NAMALWA (cell line): ENCODE measurements around the gene LMBR1.
A peak's percentile ranks its signal among the peaks of the same experiment; 100 is the strongest.

Experiments
- DNase-seq: peaks from one replicate; pipeline ENCODE4 v3.0.0-alpha.2; 2015; ENCODE audit warnings: low spot score

LMBR1 gene

DNA sequence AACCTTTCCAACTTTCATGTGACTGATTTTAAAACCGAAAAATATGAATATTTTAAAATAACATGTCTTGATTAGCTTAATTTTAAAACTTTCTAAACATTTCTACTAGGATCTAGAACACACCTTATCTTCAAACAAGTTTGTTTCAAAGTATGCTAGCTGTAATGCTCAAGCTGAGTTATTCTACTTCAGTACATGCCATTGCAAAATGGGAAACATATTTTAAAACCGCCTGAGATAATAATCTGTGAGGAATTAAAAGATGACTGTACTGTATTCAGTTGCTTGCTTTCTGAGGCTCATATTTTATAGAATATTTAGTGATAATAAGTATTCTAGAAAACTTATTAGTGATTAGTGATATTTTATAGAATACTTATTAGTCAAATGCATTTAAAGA lies 99.6 kb downstream of the LMBR1 start:
- DNase-seq, result no peak

DNA sequence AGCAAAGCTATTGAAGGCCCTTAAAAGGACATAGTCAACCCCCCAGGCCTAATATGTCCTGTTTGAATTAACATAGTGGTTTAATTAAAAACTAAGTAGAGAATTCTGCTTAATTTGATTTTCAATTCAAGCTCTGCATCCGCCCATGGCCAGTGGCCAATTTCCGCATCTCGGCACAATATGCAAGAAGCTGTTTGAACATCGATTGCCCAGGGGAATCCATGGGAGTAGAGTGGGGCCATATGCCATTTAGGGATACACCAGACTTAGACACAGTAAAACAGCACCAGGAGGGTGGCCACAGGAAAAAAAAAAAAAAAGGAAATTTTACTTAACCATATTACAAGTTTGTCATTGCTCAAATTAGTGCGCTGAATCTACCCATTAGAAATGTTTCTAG lies 100.4 kb downstream of the LMBR1 start:
- DNase-seq, result no peak

DNA sequence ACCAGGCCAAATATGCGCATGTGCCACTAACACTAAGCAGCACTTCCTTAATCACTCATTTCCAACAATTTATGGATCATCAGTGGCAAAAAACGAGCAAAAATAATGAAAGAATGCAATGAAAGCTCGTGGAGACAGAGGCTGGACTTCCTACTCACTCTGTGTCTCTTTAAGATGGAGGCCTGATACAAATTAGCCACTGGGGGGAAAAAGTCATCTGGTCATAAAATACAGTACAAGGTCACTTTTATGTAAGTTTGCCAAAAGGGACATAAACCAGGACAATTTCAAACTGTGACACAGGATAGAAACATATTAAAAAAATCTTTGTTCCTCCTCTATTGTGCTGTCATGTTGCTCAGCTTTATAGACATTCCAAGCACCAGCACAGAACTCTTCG lies 101.7 kb downstream of the LMBR1 start:
- no peak for DNase-seq

DNA sequence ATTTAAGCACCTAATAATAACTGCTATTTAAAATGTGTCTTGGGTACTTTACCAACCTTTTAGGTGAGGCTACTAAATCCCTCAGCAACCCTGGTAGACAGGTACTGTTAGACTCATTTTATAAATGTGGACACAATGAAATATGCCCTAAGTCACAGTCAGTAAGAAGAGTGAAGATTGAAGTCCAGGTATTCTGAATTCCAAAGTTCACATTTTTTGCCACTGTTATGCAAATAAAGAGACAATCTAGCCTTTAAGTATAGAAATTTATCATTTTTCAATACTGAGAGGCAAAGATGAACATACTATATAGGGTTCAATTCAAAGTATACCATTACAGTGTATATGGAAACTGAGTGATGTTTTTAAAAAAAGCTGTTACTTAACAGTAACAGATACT lies 102.7 kb downstream of the LMBR1 start:
- no peak for DNase-seq

DNA sequence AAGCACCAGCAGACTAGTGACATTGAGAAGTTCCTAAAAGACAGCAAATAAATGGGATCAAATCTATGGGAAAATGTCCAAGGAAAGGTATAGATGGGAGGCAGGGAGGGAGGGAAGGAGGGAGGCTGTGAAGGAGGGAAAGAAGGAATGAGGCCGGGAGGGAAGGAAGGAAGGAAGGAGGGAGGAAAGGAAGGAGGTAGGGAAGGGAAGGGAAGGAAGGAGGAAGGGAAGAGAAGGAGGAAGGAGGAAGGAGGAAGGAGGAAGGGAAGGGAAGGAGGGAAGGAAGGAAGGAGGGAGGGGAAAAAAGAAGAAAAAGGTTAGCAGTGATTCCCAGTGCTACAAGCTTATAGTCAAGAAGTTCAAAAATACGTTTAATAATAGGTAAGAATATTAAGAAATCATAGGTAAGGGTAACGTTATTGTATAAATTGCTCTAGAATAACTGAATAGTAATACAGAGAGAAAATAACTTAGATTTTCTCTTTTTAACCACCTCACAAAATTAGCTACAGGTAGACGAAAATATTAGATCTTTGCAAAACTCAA lies 106.9 kb downstream of the LMBR1 start:
- no peak for DNase-seq

DNA sequence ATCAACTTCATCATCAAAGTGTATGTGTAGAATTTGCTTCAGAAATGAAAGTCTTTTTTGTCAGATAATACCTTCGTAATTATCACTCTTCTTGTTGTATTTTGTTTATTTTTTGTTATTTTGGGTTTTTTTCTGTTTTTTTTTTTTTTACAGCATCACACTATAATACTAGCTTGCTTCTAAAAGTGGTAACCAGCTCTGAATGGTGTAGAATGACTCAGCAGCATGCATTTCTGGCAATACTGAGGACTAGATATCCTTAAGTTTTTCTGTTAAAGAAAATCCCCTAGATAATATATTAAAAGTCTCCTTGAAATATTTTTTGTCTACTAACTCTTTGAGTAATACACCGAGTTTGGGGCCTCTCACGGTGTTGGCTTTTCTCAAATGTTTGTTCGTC lies 109.1 kb downstream of the LMBR1 start:
- DNase-seq, result no peak

DNA sequence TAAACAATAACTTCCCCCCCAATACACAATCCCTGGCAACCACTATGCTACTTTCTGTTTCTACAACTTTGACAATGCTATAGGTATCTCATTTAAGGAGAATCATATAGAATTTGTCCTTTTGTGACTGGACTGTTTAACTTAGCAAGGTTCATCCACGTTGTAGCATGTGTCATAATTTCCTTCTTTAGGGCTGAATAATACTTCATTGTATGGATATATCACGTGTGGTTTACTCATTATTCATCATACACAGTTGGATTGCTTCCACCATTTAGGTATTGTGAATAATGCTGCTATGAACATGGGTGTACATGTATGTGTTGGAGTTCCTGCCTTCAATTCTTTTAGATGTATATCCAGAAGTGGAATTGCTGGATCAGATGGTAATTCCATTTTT lies 111.0 kb downstream of the LMBR1 start:
- no peak for DNase-seq

DNA sequence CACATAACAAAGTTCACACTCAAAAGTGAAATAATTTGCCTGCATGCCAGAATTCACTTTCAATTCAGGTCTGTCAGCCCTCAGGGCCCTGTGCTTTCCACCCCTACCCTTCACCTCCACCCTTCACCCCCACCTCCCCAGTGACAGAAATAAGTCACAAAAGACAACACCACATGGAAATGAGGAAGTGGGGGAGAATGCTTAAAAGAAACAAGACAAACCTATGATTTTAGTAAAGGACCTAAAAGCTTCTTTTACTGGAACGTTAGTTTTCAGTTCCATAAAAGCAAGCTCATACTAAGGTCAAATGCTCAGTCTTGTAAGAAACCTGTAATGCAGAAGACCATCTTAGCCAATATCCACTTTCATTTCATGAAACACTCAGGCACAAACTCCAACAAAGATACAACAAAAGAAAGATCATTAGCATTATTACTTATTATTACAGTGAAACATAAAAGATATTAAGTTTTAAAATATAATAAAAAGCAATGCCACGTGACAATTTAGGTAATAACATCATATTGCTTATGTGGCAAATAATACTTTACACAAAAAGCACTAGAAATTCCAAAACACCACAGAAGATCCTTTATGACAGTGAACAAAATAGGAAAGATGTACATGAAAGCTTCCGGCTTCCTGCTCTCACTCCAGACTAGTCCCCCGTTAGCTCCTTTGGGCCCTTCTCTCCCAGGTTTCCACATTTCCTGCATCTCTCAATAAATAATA lies 112.1 kb downstream of the LMBR1 start:
- DNase-seq, result peak; percentile 66

DNA sequence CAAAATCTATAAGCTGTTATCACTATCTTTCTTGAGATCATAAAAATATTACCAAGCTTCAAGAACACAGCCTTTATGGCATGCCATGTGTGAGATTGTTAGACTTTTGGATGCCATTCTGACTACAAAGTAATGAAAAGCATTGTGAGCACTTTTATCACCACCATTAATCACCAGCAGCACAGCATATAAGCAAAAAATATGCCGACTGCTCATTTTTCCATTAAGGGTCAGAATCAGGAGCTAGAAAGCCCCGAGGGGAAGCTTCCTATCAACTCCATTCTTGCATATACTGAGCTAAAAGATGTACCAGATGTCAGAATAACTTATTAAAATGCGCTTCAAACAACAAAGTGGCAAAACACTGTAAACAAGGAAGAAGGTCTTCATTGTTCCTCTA lies 114.3 kb downstream of the LMBR1 start:
- no peak for DNase-seq

DNA sequence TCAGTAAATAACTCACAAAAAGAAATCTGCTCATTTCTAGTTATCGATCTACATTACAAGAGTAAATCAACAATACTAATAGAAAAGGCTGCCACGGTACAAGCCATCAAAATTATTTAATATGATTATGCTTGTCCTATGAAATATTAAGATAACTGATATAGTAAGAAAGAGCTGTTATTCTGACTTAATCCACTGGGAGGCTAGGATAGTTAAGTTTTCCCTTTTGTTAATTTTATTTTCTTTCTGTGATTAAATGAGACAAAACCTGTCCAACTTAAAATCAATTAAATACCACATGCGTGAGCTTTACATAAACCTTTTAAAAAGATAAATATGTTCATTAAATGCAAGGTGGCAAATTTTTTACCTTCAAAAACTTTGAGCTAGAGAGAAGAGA lies 114.8 kb downstream of the LMBR1 start:
- DNase-seq, result no peak

DNA sequence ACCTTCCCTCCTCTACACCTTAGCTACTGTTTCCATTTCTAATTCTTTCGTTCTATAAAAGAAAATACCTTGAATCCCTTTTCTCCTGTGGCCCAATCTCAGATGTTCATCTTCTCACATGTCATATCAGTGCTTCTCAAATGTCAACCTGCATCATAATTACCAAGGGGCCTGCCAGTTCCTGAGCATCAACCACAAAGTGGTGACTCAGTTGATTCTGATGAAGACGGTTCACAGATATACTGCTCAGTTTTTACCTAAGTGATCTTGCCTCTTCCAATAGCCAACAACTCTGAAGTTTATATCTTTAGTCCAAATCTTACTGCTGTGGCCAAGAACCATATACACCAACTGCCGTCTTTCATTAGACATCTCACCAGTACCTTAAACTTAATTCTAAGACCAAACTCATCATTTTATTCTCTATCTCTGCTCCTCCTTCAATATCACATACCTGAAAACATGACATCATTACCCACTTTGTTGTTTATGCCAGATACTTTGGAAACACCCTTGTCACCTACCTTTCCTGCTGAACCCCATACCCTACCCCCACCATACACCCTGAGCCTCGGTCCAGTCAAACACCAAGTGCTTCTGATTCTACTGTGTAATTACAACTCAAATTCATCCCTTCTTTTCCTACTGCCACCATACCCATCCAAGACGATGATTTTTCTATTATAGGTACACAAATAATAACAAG lies 115.5 kb downstream of the LMBR1 start:
- DNase-seq, result no peak

DNA sequence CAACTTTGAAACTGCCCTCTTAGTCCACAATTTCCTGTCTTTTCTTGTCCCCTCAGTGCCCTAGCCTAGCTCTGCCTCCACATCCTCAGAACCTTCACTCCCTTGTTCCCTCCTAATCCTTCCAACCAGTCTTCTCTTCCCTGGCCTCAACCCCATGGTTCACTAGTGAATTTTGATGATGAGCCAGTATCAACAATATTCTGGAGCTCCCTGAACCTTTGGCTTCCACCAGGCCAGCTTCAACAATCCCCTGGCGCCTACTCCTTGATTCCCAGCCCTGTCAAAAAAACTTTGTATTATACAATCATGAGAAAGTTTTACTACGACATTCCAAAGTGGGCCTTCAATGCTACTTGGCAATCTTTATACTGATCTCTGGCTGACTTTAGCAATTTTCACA lies 116.5 kb downstream of the LMBR1 start:
- no peak for DNase-seq

DNA sequence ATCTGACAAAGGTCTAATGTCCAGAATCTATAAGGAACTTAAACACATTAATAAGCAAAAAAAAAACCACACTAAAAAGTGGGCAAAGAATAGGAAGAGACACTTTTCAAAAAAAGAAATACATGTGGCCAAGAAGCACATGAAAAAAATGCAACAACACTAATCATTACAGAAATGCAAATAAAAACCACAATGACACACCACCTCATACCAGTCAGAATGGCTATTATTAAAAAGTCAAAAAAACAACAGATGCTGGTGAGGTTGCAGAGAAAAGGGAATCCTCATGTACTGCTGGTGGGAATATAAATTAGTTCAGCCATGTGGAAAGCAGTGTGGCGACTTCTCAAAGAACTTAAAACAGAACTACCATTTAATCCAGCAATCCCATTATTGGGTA lies 119.0 kb downstream of the LMBR1 start:
- DNase-seq, result peak; percentile 54

DNA sequence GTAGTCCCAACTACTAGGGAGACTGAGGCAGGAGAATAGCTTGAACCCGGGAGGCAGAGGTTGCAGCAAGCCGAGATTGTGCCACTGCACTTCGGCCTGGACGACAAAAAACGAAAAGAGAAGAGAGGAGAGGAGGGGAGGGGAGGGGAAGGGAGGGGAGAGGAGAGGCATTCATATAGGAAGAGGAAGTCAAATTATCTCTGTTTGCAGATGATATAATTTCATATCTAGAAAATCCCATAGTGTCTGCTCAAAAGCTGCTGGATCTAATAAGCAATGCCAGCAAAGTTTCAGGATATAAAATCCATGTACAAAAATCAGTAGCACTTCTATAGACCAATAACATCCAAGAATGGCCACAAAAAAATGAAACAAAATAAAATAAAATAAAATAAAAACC lies 120.3 kb downstream of the LMBR1 start:
- DNase-seq, result no peak

DNA sequence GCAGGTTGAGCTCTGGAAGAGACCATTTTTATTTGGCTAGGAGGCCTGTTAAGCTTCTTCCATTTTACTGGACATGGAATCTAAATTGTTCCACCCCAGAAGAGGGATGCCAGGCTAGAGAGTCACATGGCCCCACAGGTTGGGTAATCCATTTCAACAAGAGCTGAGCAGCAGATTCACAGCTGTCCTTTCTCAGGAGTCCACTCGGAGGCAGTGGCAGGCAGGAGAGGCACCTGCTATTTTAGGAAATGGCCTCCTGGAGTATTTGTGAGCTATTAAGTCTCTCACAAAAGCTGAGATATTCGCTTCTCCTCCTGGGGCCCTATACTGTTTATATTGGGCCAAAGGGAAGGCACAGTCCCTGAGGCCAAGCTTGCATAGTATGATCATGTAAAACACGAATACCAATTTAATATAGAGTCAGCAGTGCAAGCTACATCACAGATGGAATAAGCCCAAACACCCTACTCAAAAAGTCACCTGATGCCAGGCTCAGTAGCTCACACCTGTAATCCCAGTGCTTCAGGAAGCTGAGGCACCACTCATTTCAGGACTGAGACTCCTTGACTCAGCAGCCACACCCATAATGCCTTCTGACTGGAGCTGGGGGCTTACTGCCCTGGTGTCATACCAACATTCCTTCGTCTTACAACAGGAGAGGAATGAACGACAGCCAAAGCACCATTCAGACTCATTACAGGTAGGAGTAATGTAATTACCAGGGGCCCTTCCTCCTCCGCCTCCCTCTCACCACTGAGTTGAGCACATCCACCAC lies 124.1 kb downstream of the LMBR1 start:
- no peak for DNase-seq

DNA sequence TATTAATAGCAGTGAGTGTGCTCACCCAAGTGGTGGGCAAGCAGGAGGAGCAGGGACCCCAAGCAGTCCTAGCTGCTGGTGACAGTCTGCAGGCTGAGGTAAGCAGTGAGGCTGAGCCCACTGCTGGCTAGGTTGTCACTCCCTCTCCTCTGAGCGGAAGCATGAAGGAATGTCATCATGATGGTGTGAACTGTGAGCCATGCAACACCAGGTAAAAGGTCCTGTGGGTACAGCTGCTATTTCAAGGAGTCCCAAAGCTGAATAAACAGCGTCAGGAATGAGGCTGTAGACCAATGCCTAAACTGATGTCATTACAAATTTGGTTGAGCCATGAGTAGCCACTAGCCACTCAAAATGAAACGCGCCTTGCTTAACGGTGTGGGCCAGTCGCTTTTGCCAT lies 126.3 kb downstream of the LMBR1 start:
- DNase-seq, result no peak

DNA sequence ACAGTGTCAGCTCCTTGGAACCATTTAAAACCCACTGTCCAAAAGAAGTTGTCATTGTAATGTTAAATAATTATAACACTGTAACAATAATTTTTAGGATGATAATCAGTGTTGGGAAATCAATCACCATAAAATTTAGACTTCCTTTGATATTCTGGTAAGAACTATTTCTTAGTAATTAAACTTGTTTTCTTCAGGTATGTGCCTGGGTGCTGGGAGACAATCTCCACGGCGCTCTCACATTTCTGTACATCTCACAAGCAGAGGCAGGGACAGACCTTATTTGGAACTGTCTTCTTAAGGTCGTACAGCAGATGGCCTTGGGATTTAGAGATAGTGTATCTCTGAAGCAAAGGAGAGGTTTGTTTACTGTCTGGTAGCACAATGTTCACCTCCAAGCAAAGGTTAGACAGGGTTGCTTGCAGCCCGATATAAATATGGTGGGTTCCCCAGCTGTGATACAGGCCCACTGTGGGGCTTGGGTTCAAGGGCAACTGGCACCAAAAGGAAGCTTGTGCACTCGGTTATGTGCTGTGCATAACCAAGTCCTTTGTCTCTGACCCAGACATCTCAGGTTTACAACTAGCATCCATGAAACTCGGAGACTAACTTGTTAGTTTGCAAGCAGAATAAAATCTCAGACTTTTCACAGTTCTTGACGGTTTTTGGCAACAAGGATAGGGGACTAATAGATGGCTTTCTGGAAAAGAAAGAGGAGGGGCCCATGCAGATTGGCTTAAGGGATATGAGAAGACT lies 126.9 kb downstream of the LMBR1 start:
- DNase-seq, result no peak

DNA sequence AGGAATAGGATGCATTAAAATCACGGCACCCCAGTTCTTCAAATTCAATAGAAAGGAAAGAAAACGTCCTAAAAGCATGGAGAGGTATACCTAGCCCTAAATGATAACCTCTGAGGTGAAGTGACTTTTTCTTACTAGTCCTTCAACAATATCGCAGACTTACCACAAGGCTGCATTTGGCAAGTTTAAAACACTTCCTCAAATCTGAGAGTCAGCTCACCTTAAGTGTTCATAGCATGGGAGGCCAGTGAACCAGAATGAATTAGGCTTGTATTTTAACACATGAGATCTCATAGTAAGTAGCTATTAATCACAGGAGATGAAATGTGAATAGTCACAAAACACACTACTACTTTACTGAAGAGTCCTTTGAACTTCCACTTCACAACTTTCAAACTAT lies 128.2 kb downstream of the LMBR1 start:
- peak; percentile 23 for DNase-seq

DNA sequence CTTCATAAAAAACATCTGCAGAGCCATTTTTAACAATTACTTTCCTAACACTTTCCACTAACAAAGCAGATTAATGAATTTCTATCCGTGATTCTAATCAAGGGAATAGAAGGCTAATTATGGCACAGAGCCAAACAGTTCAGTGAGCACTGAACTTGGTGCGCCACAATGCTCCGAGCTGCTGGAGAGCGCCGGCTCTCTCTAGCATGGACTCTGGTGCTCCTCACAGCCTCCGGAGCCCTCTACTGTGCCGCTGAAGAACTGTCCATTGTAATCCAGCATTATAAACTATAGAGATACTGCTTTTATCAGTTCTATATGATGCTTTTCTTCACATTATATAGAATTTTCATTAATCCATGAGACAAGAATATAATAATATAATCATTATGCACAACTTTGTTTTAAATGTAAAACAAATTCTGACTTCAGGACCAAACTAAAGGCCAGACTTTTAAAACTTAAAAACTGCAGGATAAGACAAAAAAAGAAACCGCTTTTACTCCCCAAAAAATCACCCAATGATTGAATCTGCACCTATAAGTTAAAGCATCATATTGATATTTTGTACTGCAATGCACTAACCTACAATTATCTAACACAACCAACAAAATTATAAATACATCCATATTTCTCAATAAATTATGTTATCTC lies 128.8 kb downstream of the LMBR1 start:
- peak; percentile 31 for DNase-seq

DNA sequence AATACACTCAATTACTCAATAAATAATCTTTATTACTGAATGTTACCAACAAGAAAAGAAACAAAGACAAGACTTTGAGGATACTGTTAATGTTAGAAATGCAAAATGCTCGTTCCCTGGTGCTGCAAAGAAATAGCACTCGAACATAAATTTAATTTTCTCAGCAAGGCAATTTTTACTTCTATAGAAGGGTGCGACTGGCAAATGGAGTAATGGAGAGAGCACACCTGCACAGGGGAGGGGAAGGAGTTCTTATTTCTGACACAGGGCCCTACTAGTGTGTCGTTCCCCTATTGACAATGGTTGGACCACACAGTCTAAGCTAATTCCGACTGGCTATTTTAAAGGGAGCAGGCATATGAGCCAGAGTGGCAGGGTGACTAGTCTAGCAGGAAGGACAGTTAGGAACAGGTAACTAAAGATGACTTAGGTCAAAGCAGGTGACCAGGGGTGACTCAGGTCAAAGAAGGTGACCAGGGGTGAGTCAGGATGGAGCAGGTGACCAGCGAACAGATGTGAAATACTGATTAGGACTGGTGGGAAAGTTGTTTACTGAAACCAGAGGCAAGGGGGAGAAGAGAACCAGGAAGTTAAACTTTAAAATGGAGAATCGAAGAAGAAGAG lies 133.3 kb downstream of the LMBR1 start:
- DNase-seq, result no peak

DNA sequence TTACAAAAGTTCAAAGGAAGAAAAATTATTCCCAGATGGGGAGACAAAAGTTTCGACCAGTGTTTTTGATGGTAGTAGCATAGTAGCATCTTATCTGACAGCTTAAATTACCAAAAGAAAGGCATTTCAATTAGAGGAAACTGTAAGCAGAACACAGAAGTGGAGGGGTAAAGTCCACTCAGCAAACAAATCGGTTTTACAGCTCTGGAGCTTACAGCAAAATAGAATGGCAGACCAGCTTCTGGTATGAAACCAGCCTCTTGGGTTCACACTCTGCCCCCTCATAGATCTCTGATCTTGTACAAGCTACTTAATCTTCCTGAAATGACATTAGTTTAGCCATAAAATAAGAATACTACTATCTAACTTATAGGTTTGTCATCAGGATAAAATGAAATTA lies 133.8 kb downstream of the LMBR1 start:
- DNase-seq, result no peak
